Measurements from ENCODE around the gene CTSH. TPM values are rescaled to one million over a fixed set of nuclear protein-coding genes. Genes with fewer than 3 reads are reported as not detected.
A peak's percentile ranks its signal among the peaks of the same experiment; 100 is the strongest.

CTSH gene
- total and polyA plus RNA-seq, 2 of the 13 experiments (the other 11 are each of a cell fraction or from before 2014, with no cell fraction given) = 265 to 653 TPM

DNA sequence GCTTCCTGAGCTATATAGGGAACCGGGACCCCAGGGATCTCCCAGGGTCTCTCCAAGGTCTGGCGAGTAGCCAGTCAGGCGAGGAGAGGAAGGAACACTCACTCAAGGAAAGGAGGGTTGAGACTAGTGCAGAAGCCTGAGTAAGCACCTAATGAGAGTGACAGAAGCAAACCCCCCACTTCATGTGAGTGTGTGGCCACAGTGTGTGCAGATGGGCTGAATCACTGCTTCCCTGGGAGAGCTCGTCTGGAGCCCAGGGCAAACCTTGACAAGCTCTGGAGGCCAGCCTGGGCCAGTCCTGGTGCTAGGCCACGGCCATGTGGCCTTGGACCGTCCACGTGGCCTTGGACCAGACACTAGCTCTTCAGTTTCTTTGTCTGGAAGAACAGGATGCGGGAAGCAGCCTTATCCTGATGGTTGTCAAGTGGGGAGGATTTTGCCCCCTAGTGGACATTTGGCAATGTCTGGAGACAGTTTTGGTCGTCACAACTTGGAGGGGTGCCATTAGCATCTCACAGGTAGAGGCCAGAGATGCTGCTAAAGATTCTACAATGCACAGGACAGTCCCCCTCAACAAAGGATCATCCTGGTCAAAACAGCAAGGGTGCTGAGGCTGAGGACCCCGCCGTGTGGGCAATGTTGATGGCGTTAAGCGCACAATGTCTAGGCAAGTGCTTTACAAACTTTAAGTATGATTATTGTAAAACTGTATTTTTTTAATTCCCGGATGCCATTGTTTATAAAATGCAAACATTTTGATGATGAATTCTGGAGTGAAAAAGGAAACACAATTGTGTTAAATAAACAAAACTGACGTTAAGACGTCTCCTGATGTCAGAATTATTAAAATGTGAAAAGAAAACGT, 34.8 kb upstream of the CTSH start (continued):
- TF ChIP-seq, protein P1, sequence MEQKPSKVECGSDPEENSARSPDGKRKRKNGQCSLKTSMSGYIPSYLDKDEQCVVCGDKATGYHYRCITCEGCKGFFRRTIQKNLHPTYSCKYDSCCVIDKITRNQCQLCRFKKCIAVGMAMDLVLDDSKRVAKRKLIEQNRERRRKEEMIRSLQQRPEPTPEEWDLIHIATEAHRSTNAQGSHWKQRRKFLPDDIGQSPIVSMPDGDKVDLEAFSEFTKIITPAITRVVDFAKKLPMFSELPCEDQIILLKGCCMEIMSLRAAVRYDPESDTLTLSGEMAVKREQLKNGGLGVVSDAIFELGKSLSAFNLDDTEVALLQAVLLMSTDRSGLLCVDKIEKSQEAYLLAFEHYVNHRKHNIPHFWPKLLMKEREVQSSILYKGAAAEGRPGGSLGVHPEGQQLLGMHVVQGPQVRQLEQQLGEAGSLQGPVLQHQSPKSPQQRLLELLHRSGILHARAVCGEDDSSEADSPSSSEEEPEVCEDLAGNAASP (CRISPR knock-in tag; IDR thresholded peaks at IDR 0.05; ENCODE audit: borderline replicate concordance) = peak; percentile 68
- TF ChIP-seq ZNF264 (CRISPR knock-in tag; IDR thresholded peaks at IDR 0.05) (peak; percentile 58), SP1 (IDR thresholded peaks at IDR 0.05) (no peak), SP1 (CRISPR knock-in tag; IDR thresholded peaks at IDR 0.05) (peak; percentile 27; the same call in 1 of the 2 replicates), KLF12 (CRISPR knock-in tag; IDR thresholded peaks at IDR 0.05; ENCODE audit: borderline replicate concordance) (no peak), TAF15 (IDR thresholded peaks at IDR 0.05; ENCODE audit: low read depth, low read length, poor library complexity, severe bottlenecking) (no peak), TEAD3 (CRISPR knock-in tag; optimal IDR thresholded peaks at IDR 0.05; ENCODE audit: borderline replicate concordance) (peak; percentile 47), HOXA7 (CRISPR knock-in tag; IDR thresholded peaks at IDR 0.05) (no peak), ZNF746 (CRISPR knock-in tag; IDR thresholded peaks at IDR 0.05) (0 out of 2 replicates have a peak, but pooled peaks have one; percentile 46), ZNF563 (CRISPR knock-in tag; IDR thresholded peaks at IDR 0.05) (peak; percentile 44; the same call in 1 of the 2 replicates), BRCA1 (CRISPR knock-in tag; IDR thresholded peaks at IDR 0.05) (no peak), ZBTB21 (CRISPR knock-in tag; IDR thresholded peaks at IDR 0.05) (no peak), TP53 (CRISPR knock-in tag; conservative IDR thresholded peaks at IDR 0.05) (no peak; the same call in 1 of the 2 replicates)
- TF ChIP-seq, protein P2, sequence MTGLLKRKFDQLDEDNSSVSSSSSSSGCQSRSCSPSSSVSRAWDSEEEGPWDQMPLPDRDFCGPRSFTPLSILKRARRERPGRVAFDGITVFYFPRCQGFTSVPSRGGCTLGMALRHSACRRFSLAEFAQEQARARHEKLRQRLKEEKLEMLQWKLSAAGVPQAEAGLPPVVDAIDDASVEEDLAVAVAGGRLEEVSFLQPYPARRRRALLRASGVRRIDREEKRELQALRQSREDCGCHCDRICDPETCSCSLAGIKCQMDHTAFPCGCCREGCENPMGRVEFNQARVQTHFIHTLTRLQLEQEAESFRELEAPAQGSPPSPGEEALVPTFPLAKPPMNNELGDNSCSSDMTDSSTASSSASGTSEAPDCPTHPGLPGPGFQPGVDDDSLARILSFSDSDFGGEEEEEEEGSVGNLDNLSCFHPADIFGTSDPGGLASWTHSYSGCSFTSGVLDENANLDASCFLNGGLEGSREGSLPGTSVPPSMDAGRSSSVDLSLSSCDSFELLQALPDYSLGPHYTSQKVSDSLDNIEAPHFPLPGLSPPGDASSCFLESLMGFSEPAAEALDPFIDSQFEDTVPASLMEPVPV (CRISPR knock-in tag; IDR thresholded peaks at IDR 0.05) = peak; percentile 48; the same call in 1 of the 2 replicates
- TF ChIP-seq, protein P3, sequence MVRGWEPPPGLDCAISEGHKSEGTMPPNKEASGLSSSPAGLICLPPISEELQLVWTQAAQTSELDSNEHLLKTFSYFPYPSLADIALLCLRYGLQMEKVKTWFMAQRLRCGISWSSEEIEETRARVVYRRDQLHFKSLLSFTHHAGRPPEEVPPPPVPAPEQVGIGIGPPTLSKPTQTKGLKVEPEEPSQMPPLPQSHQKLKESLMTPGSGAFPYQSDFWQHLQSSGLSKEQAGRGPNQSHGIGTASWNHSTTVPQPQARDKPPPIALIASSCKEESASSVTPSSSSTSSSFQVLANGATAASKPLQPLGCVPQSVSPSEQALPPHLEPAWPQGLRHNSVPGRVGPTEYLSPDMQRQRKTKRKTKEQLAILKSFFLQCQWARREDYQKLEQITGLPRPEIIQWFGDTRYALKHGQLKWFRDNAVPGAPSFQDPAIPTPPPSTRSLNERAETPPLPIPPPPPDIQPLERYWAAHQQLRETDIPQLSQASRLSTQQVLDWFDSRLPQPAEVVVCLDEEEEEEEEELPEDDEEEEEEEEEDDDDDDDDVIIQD (CRISPR knock-in tag; IDR thresholded peaks at IDR 0.05; ENCODE audit: low read depth) = 0 out of 2 replicates have a peak, but pooled peaks have one; percentile 39
- TF ChIP-seq, protein P4, sequence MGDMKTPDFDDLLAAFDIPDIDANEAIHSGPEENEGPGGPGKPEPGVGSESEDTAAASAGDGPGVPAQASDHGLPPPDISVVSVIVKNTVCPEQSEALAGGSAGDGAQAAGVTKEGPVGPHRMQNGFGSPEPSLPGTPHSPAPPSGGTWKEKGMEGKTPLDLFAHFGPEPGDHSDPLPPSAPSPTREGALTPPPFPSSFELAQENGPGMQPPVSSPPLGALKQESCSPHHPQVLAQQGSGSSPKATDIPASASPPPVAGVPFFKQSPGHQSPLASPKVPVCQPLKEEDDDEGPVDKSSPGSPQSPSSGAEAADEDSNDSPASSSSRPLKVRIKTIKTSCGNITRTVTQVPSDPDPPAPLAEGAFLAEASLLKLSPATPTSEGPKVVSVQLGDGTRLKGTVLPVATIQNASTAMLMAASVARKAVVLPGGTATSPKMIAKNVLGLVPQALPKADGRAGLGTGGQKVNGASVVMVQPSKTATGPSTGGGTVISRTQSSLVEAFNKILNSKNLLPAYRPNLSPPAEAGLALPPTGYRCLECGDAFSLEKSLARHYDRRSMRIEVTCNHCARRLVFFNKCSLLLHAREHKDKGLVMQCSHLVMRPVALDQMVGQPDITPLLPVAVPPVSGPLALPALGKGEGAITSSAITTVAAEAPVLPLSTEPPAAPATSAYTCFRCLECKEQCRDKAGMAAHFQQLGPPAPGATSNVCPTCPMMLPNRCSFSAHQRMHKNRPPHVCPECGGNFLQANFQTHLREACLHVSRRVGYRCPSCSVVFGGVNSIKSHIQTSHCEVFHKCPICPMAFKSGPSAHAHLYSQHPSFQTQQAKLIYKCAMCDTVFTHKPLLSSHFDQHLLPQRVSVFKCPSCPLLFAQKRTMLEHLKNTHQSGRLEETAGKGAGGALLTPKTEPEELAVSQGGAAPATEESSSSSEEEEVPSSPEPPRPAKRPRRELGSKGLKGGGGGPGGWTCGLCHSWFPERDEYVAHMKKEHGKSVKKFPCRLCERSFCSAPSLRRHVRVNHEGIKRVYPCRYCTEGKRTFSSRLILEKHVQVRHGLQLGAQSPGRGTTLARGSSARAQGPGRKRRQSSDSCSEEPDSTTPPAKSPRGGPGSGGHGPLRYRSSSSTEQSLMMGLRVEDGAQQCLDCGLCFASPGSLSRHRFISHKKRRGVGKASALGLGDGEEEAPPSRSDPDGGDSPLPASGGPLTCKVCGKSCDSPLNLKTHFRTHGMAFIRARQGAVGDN (CRISPR knock-in tag; IDR thresholded peaks at IDR 0.05) = peak; percentile 99
